GM12892 (cell line): ENCODE results near the gene G3BP1.

Source experiments
- POLR2A ChIP-seq: IDR thresholded peaks from 2 replicates; pipeline ENCODE4 v1.6.1; 2011; ENCODE audit warnings: low read depth, low read length, control low read depth
- TAF1 ChIP-seq: IDR thresholded peaks from 2 replicates; pipeline ENCODE4 v1.6.1; 2011; ENCODE audit warnings: low read depth, mild to moderate bottlenecking, control low read depth, low read length, borderline replicate concordance

DNA sequence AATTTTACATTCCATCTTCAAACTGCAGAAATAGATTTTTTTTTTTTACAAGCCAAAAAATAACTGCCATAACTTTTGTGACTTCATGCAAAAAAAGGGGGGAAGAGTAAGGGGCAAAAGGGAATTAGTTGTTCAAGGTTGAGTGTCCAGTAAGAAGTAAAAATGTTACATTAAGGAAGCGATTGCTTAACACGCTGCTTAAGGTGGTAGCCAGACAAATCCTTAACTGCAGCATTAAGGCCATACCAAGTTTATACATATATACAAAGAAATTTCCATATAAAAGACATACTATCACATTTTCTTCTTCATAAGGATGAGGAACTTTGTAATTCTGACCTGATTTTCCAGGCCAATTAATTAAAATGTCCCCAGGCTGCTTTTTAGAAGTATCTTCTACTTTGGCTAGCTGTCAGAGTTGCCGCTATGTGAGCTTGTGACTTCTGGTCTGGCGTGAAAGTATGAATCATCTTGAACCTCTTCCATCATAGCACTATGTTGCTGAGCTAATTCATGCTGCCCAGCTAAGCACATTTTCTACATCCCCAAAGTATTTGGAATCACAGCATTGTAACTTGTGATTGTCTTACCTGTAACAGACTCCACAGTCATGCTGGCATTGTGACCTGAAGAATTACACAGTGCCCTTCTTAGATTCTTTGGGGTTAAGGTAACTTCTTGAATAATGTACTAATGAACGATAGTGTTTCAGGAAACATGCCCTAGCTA, 40.0 kb downstream of the G3BP1 start:
- TF ChIP-seq TAF1, result no peak
- TF ChIP-seq POLR2A, result peak; percentile 21; the same call in 1 of the 2 replicates
